Neuronal stem cell (in vitro differentiated cells): ENCODE results near the gene PACS1.

Experiments
- DNase-seq: peaks from one replicate; pipeline ENCODE4 v3.0.0-alpha.2; 2013; ENCODE audit warnings: low spot score
- H2AFZ ChIP-seq: one replicate; pipeline ENCODE4 v1.6.1; 2013; ENCODE audit warnings: mild to moderate bottlenecking, low read length, inconsistent platforms
- H2AK5ac ChIP-seq: 2 replicates; pipeline ENCODE4 v1.6.1; 2013; ENCODE audit warnings: low read depth, mild to moderate bottlenecking, inconsistent platforms, low read length, moderate library complexity, mixed read lengths
- H2BK120ac ChIP-seq: 2 replicates; pipeline ENCODE4 v1.6.1; 2013; ENCODE audit warnings: low read depth, mild to moderate bottlenecking, inconsistent platforms, low read length, moderate library complexity, mixed read lengths
- H2BK12ac ChIP-seq: one replicate; pipeline ENCODE4 v1.6.1; 2013; ENCODE audit warnings: low read length, inconsistent platforms
- H2BK15ac ChIP-seq: 2 replicates; pipeline ENCODE4 v1.6.1; 2013; ENCODE audit warnings: mild to moderate bottlenecking, low read length, inconsistent platforms, mixed read lengths
- H2BK5ac ChIP-seq: one replicate; pipeline ENCODE4 v1.6.1; 2013; ENCODE audit warnings: inconsistent platforms, mild to moderate bottlenecking, low read length, moderate library complexity
- H3K14ac ChIP-seq: one replicate; pipeline ENCODE4 v1.6.1; 2013; ENCODE audit warnings: low read length, inconsistent platforms
- H3K18ac ChIP-seq: 2 replicates; pipeline ENCODE4 v1.6.1; 2013; ENCODE audit warnings: low read length, inconsistent platforms
- H3K23ac ChIP-seq: 2 replicates; pipeline ENCODE4 v1.6.1; 2013; ENCODE audit warnings: low read depth, mild to moderate bottlenecking, mixed read lengths, low read length, inconsistent platforms; ENCODE audit not compliant: poor library complexity
- H3K27ac ChIP-seq: replicated peaks from 3 replicates; pipeline ENCODE4 v1.5.1; 2013; ENCODE audit warnings: low read length, inconsistent platforms
- H3K27me3 ChIP-seq, 3 experiments: 2 replicates each; pipeline ENCODE4 v1.6.1; 2013; ENCODE audit warnings: low read length in 3 of 3, mild to moderate bottlenecking in 2 of 3, inconsistent platforms in 1 of 3, low read depth in 1 of 3, mixed read lengths in 1 of 3, moderate library complexity in 1 of 3; ENCODE audit not compliant: control insufficient read depth in 3 of 3, insufficient read depth in 3 of 3
- H3K36me3 ChIP-seq, 2 donors: replicated peaks in 1 of 2; 2 replicates each; pipeline ENCODE4 v1.6.1; 2013; ENCODE audit warnings: low read length in 2 of 2; ENCODE audit not compliant: control insufficient read depth in 2 of 2, insufficient read depth in 2 of 2
- H3K4ac ChIP-seq: 2 replicates; pipeline ENCODE4 v1.6.1; 2013; ENCODE audit warnings: inconsistent platforms, mild to moderate bottlenecking, low read length, moderate library complexity
- H3K4me1 ChIP-seq, 2 donors: 1 replicate in 1 of 2; 2 replicates in 1 of 2; pipeline ENCODE4 v1.6.1; 2013; ENCODE audit warnings: low read length in 2 of 2, low read depth in 1 of 2; ENCODE audit not compliant: control insufficient read depth in 2 of 2, insufficient read depth in 1 of 2
- H3K4me2 ChIP-seq: one replicate; pipeline ENCODE4 v1.6.1; 2013; ENCODE audit warnings: mild to moderate bottlenecking, low read length, inconsistent platforms; ENCODE audit not compliant: insufficient read depth, poor library complexity, severe bottlenecking
- H3K4me3 ChIP-seq, 2 donors: 2 replicates each; pipeline ENCODE4 v1.5.1; 2013; ENCODE audit warnings: low read length in 2 of 2, mild to moderate bottlenecking in 2 of 2, inconsistent platforms in 1 of 2, moderate library complexity in 1 of 2
- H3K79me1 ChIP-seq: one replicate; pipeline ENCODE4 v1.6.1; 2013; ENCODE audit warnings: low read depth, mild to moderate bottlenecking, inconsistent platforms, low read length, moderate library complexity
- H3K9ac ChIP-seq: one replicate; pipeline ENCODE4 v1.6.1; 2013; ENCODE audit warnings: mild to moderate bottlenecking, low read depth, low read length, inconsistent platforms; ENCODE audit not compliant: poor library complexity
- H3K9me3 ChIP-seq, 2 donors: replicated peaks in 1 of 2; 2 replicates each; pipeline versions ENCODE3 to v1.6.1; 2013; ENCODE audit warnings: low read length in 2 of 2, mild to moderate bottlenecking in 2 of 2, inconsistent platforms in 1 of 2, low read depth in 1 of 2, mixed read lengths in 1 of 2, moderate library complexity in 1 of 2; ENCODE audit not compliant: control insufficient read depth in 2 of 2, insufficient read depth in 1 of 2
- H4K8ac ChIP-seq: one replicate; pipeline ENCODE4 v1.6.1; 2013; ENCODE audit warnings: low read depth, mild to moderate bottlenecking, inconsistent platforms, low read length, moderate library complexity
- H4K91ac ChIP-seq: one replicate; pipeline ENCODE4 v1.6.1; 2013; ENCODE audit warnings: low read length, low read depth, mild to moderate bottlenecking, inconsistent platforms; ENCODE audit not compliant: poor library complexity
- WGBS, 2 donors: extraction: QIAGEN DNeasy Blood & Tissue Kit; methylation state at CpG; one replicate each; pipeline ENCODE4 v1.1.7; 2013; ENCODE audit warnings: missing lambda C conversion rate in 2 of 2, mixed read lengths in 1 of 2; ENCODE audit not compliant: insufficient read length in 2 of 2, insufficient replicate concordance in 1 of 2; ENCODE audit errors: extremely low coverage in 2 of 2; 5-methylcytosine and 5-hydroxymethylcytosine counted together

Gene PACS1

DNA sequence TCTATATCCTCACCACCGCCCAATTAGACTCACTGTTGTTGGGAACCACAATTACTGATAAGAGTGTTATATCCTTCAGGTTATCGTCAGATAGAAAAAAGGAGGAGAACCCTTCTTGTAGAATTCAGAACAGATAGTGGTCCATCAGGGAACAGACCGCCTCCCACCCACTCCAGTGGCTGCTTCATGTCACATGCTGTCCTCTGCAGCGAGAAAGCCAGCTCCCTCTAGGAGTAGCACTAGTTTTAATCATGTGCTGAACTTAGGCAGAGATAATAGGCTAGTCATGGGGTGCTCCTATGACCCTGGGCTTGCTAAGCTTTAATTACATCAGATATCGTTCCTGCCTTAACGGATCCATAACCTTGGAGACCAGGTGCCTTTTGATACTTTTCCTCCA lies 146.8 kb downstream of the PACS1 start:
- H4K91ac ChIP-seq = no peak overlapping the region
- peaks cover 20 to 38% of the 10 kb centered on the region in 2 donors for H3K36me3 ChIP-seq
- no peak overlapping the region for H3K14ac ChIP-seq
- H2BK5ac ChIP-seq = no peak overlapping the region
- H2BK12ac ChIP-seq = no peak overlapping the region
- no peak overlapping the region for H3K4me2 ChIP-seq
- H3K9ac ChIP-seq = no peak overlapping the region
- H2BK15ac ChIP-seq = no peak overlapping the region
- DNase-seq = no peak
- no peak overlapping the region for H3K18ac ChIP-seq
- no CpG with 5 or more reads among the region's 6 CpGs for WGBS, 2 donors
- H3K4ac ChIP-seq = no peak overlapping the region
- no peak overlapping the region for H3K4me3 ChIP-seq
- H2BK120ac ChIP-seq = no peak overlapping the region
- no peak overlapping the region for H4K8ac ChIP-seq
- peaks cover 0 to 4% of the 10 kb centered on the region in 2 donors for H3K4me1 ChIP-seq
- no peaks in the 10 kb centered on the region for H3K27me3 ChIP-seq
- H3K27ac ChIP-seq = no peak overlapping the region
- H3K9me3 ChIP-seq = peaks cover 0 to 2% of the 10 kb centered on the region in 2 donors
- H3K79me1 ChIP-seq = no peaks in the 10 kb centered on the region
- no peak overlapping the region for H3K23ac ChIP-seq
- no peak overlapping the region for H2AK5ac ChIP-seq
- no peak overlapping the region for H2AFZ ChIP-seq

DNA sequence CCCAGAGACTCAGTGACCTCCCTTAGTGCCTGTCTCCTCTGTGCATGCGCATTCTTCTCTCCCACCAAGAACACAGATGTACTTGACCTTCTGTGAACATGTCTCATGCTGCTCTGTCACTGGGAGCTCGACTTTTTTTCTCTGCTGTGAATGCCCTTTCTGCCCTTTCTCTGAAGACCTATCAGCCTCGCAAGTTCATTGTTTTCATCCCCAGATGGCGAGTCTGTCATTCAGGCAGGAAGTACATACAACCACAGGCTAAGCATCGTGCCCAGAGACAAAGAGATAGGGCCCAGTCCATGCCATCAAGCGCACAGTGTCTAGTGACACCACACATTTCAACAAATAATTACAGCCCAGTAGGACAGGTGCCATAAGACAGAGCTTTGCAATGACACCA lies 148.0 kb downstream of the PACS1 start:
- Histone ChIP-seq H3K18ac (no peak overlapping the region), H3K27ac (no peak overlapping the region), H4K8ac (no peak overlapping the region), H3K27me3 (no peaks in the 10 kb centered on the region), H3K4me2 (no peak overlapping the region), H3K36me3 (peaks cover 20 to 38% of the 10 kb centered on the region in 2 donors), H2BK5ac (no peak overlapping the region), H3K79me1 (no peaks in the 10 kb centered on the region), H3K9me3 (peaks cover 0 to 2% of the 10 kb centered on the region in 2 donors), H3K23ac (no peak overlapping the region), H4K91ac (no peak overlapping the region), H3K4ac (no peak overlapping the region), H2AFZ (no peak overlapping the region), H2BK15ac (no peak overlapping the region), H3K4me3 (no peak overlapping the region), H2BK12ac (no peak overlapping the region), H2BK120ac (no peak overlapping the region), H3K14ac (no peak overlapping the region), H3K4me1 (peaks cover 0 to 4% of the 10 kb centered on the region in 2 donors), H2AK5ac (no peak overlapping the region), H3K9ac (no peak overlapping the region)
- WGBS, 2 donors = no CpG with 5 or more reads among the region's 6 CpGs
- DNase-seq = no peak

DNA sequence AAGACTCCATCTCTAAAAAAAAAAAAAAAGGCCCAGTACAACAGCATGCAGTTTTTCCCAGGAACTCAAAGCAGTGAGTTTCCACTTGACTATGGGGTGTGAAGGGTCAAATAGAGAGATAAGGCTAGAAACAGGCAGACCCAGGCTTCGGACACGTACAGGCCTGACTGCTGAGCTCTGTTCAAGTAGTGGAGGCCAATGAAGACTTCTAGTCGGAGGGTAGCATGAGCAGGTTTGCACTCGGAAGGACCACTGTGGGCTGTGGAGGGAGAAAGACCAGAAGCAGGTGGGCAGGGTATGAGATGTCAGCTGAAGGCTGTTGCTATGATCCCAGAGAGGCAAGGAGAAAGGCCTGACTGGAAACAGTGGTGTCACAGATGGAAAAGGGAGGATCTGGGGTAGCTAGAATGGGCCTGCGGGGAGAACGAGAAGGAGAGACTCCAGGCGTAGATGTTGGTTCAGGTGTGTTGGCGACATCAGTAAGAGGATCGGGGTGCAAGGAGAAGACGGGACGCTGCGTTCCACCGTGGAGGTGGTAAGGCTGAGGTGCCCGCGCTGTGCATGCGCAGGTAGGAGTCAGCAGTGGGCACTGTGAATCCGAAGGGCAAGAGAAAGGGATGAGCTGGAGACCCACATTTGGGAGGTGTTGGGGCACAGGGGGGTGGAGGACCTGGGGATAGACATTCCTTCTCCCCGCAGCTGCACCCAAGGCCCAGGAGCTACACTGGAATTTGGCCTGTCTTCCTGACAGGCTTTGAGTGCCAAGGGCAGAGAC lies 149.0 kb downstream of the PACS1 start:
- DNase-seq = no peak
- H3K27ac ChIP-seq = no peak overlapping the region
- WGBS, 2 donors = no CpG with 5 or more reads among the region's 18 CpGs
- H3K36me3 ChIP-seq = peaks cover 20 to 34% of the 10 kb centered on the region in 2 donors
- H3K79me1 ChIP-seq = no peaks in the 10 kb centered on the region
- H3K4me2 ChIP-seq = no peak overlapping the region
- peak overlapping the region; percentile 31 for H3K14ac ChIP-seq
- H2BK12ac ChIP-seq = no peak overlapping the region
- H3K4me3 ChIP-seq = no peak overlapping the region
- no peak overlapping the region for H2BK15ac ChIP-seq
- no peak overlapping the region for H3K4ac ChIP-seq
- peak overlapping the region; percentile 51 for H2AK5ac ChIP-seq
- no peak overlapping the region for H2AFZ ChIP-seq
- no peak overlapping the region for H2BK5ac ChIP-seq
- no peak overlapping the region for H4K8ac ChIP-seq
- H3K18ac ChIP-seq = no peak overlapping the region
- peaks cover 0 to 4% of the 10 kb centered on the region in 2 donors for H3K4me1 ChIP-seq
- no peak overlapping the region for H4K91ac ChIP-seq
- peak overlapping the region; percentile 3 for H3K9ac ChIP-seq
- peak overlapping the region; percentile 53 for H3K23ac ChIP-seq
- no peak overlapping the region for H2BK120ac ChIP-seq
- no peaks in the 10 kb centered on the region for H3K27me3 ChIP-seq
- peaks cover 0 to 2% of the 10 kb centered on the region in 2 donors for H3K9me3 ChIP-seq

DNA sequence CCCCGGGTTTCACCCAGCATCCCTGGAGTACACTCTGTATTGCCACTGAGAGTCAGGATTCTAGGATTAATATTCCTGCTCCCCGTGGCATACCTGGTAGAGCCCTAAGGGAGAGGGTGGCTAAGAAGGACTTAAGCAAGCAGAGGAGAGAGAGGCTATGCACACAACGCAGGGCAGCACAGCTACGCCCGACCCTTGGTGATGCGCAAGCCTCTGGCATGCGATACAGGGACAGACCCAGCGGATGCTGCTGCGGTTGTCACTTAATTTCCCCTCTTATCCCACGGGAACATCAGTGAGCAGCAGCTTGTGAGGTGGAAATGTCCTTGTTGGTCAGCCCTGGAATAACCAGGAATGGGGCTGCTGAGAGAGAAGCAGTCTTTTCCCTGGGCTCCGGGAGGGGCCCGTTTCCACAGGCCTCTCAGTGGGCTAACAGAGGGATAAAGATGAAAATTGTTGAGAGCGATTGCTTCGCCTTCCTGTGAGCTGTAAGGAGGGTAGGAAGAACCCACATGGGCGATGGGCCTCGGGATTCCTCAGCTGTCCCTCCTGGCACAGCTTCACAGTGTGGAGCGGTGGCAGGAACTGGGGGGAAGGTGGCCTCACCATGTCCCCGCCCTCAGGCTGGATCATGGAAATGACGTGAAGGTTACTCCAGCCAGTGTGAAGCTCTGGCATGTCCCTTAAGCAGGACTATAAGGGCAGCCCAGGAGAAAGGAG lies 149.9 kb downstream of the PACS1 start:
- Histone ChIP-seq H4K8ac (no peak overlapping the region), H3K36me3 (peaks cover 22 to 43% of the 10 kb centered on the region in 2 donors), H3K27ac (no peak overlapping the region), H2BK5ac (no peak overlapping the region), H3K18ac (peak overlapping the region; percentile 8), H3K27me3 (no peaks in the 10 kb centered on the region), H3K4ac (no peak overlapping the region), H3K9me3 (peaks cover 0 to 2% of the 10 kb centered on the region in 2 donors), H2AK5ac (no peak overlapping the region), H3K9ac (peak overlapping the region; percentile 30), H3K23ac (peak overlapping the region; percentile 70), H4K91ac (no peak overlapping the region), H3K4me1 (peaks cover 0 to 4% of the 10 kb centered on the region in 2 donors), H3K14ac (no peak overlapping the region), H3K79me1 (no peaks in the 10 kb centered on the region), H2BK15ac (no peak overlapping the region), H3K4me2 (no peak overlapping the region), H2BK12ac (no peak overlapping the region), H2AFZ (no peak overlapping the region), H2BK120ac (no peak overlapping the region), H3K4me3 (no peak overlapping the region)
- no peak for DNase-seq
- no CpG with 5 or more reads among the region's 19 CpGs for WGBS, 2 donors
